Aorta (tissue), 5 donors: ENCODE measurements around the gene SLC10A7. TPM values are rescaled to one million over a fixed set of nuclear protein-coding genes. Genes with fewer than 3 reads are reported as not detected.
A peak's percentile ranks its signal among the peaks of the same experiment; 100 is the strongest.

Experiments
- ATAC-seq: fragments of 200-7000 bp; cut with Tn5 transposase; one replicate; pipeline ENCODE4 v1.9.1; 2022; ENCODE audit warnings: moderate library complexity; ENCODE audit not compliant: low FRiP score
- DNase-seq, 2 donors: peaks; one replicate each; pipeline ENCODE4 v3.0.0-alpha.2; 2020
- H3K27ac ChIP-seq, 2 donors: one replicate each; pipeline ENCODE4 v1.5.1; 2013; ENCODE audit warnings: low read length in 2 of 2, mild to moderate bottlenecking in 2 of 2, moderate library complexity in 2 of 2, control low read depth in 1 of 2, inconsistent platforms in 1 of 2, low read depth in 1 of 2
- H3K27me3 ChIP-seq, 2 donors: one replicate each; pipeline ENCODE4 v1.6.1; 2013; ENCODE audit warnings: control low read depth in 1 of 2, low read length in 1 of 2, mild to moderate bottlenecking in 1 of 2, moderate library complexity in 1 of 2; ENCODE audit not compliant: insufficient read depth in 2 of 2, control insufficient read depth in 1 of 2
- H3K36me3 ChIP-seq, 2 donors: one replicate each; pipeline ENCODE4 v1.6.1; 2013; ENCODE audit warnings: control low read depth in 1 of 2, low read length in 1 of 2, mild to moderate bottlenecking in 1 of 2; ENCODE audit not compliant: insufficient read depth in 2 of 2, control insufficient read depth in 1 of 2
- H3K4me1 ChIP-seq, 2 donors: one replicate each; pipeline ENCODE4 v1.6.1; 2013; ENCODE audit warnings: low read length in 2 of 2, control low read depth in 1 of 2, mild to moderate bottlenecking in 1 of 2, moderate library complexity in 1 of 2; ENCODE audit not compliant: insufficient read depth in 2 of 2, control insufficient read depth in 1 of 2
- H3K4me3 ChIP-seq, 2 donors: one replicate each; pipeline ENCODE4 v1.5.1; 2013; ENCODE audit warnings: low read length in 2 of 2, control low read depth in 1 of 2, mild to moderate bottlenecking in 1 of 2
- H3K9me3 ChIP-seq: one replicate; pipeline ENCODE4 v1.6.1; 2013; ENCODE audit warnings: mild to moderate bottlenecking, low read length; ENCODE audit not compliant: control insufficient read depth
- WGBS, 2 donors: extraction: QIAGEN DNeasy Blood & Tissue Kit; methylation state at CpG; one replicate each; pipeline ENCODE4 v1.1.7; 2013; 5-methylcytosine and 5-hydroxymethylcytosine counted together
- intact Hi-C, 2 donors: fragments of 100-400 bp; cut with DNase I; formaldehyde crosslinking; loops; one replicate each; pipeline versions ENCODE4 v1.14.2 to v1.15.0; 2022
- polyA plus RNA-seq, 2 donors: library from polyadenylated mRNA; stranded (reverse); fragments of 200-250 nt; gene quantifications; one replicate each; pipeline ENCODE4 v1.2.3, GENCODE V29; 2013
- total RNA-seq, 2 donors: library from RNA; stranded (reverse); fragmentation: NEBNext Ultra II Directional; extraction: Animal tissue kit (Norgen Biotek cat#: 25700); gene quantifications; one replicate each; pipeline ENCODE4 v1.2.1, GENCODE V29; 2021
- donor health status: healthy with polysubstance abuse.
- donor health status: Bipolar disorder and iron deficiency.
- donor health status: DM: no; HTN: no; CAD: no.
- donor health status: DM: no; HTN: no; CAD: no.
- donor health status: DM: yes; HTN: yes; CAD: no.

SLC10A7 gene
- total and polyA plus RNA-seq, 4 donors, result 3.3 to 18.8 (median 10.3) TPM

- ATAC-seq (no peak), DNase-seq (no peak)
- no peaks in the 10 kb centered on the region for H3K36me3 ChIP-seq
- H3K9me3 ChIP-seq, result no peaks in the 10 kb centered on the region
- H3K27ac ChIP-seq, result no peak overlapping the region
- peaks cover 0 to 3% of the 10 kb centered on the region in 2 donors for H3K4me1 ChIP-seq
- 51 to 53% methylated on average over 4 of the region's 4 CpGs for WGBS, 2 donors
- H3K4me3 ChIP-seq, result no peak overlapping the region
- H3K27me3 ChIP-seq, result no peaks in the 10 kb centered on the region
- intact Hi-C loops, result no loop called here
Measured at GRCh38 chr4:146334862-146335449, 186.8 kb downstream of the SLC10A7 start.

GRCh38 chr4:146333895-146334262 lies 187.9 kb downstream of the SLC10A7 start:
- Histone ChIP-seq H3K9me3 (no peaks in the 10 kb centered on the region), H3K4me3 (no peak overlapping the region), H3K36me3 (no peaks in the 10 kb centered on the region), H3K27ac (no peak overlapping the region), H3K27me3 (no peaks in the 10 kb centered on the region), H3K4me1 (peaks cover 0 to 3% of the 10 kb centered on the region in 2 donors)
- WGBS, 2 donors, result 87 to 93% methylated on average over 2 of the region's 2 CpGs
- no peak for ATAC-seq
- intact Hi-C loops, result no loop called here
- DNase-seq, result no peak

- H3K4me3 ChIP-seq, result no peak overlapping the region
- no peak for DNase-seq
- no peaks in the 10 kb centered on the region for H3K9me3 ChIP-seq
- no peaks in the 10 kb centered on the region for H3K36me3 ChIP-seq
- peaks cover 0 to 3% of the 10 kb centered on the region in 2 donors for H3K4me1 ChIP-seq
- 78 to 87% methylated on average over 4 of the region's 4 CpGs for WGBS, 2 donors
- H3K27me3 ChIP-seq, result no peaks in the 10 kb centered on the region
- no peak overlapping the region for H3K27ac ChIP-seq
- no peak for ATAC-seq
- intact Hi-C loops, result no loop called here
Measured at GRCh38 chr4:146333187-146333894, 188.4 kb downstream of the SLC10A7 start.

DNA sequence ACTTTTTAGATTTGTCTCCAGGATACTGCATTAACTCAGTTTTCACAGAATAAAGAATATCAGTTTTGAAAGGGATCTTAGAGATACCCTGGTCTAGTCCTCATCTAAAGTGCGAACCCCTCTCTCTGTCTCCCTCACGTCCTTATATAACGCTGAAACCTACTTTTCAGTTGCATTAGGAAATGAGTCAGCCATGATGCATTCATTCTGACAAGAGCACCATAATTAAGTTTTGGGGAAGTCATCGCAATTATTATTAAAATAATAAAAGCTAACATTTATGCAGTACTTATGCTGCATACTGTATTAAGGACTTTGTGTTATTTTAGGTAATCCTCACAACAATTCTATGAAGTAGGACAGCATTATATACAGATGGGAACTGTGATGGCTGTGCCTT lies 191.3 kb downstream of the SLC10A7 start:
- no peak for ATAC-seq
- 90 to 96% methylated on average over 4 of the region's 4 CpGs for WGBS, 2 donors
- no peaks in the 10 kb centered on the region for H3K27me3 ChIP-seq
- H3K36me3 ChIP-seq, result no peaks in the 10 kb centered on the region
- no peaks in the 10 kb centered on the region for H3K9me3 ChIP-seq
- no peak overlapping the region for H3K27ac ChIP-seq
- intact Hi-C loops, result no loop called here
- no peak for DNase-seq
- H3K4me3 ChIP-seq, result no peak overlapping the region
- H3K4me1 ChIP-seq, result peaks cover 0 to 3% of the 10 kb centered on the region in 2 donors

DNA sequence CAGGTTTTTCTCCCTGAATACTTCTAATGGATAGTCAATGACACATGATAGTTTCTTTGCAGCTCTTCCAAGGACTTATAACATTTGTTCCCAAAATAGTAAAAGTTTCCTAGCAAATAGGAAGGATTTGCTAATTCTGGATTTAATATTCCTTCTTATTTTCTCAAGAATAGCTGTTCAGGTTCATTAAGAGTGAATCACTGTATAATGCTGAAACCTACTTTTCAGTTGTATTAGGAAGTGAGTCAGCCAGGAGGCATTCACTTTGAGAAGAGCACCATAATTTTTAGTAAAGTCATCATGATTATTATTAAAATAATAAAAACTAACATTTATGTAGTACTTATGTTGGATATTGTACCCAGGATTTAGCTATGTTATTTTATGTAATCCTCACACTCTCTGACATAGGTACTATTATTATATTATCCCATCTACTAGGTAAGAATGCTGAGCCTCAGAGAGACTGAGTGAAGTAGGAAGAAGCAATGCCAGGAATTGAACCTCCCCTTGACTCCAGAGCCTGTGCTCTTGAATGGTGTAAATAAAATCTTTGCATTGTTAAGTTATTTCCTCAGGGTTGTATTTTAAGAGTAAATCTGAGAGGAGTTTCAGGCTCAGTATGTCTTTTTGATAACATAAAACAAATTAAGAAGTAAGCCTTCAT lies 192.6 kb downstream of the SLC10A7 start:
- intact Hi-C loops, result no loop called here
- H3K4me3 ChIP-seq, result no peak overlapping the region
- peaks cover 0 to 2% of the 10 kb centered on the region in 2 donors for H3K36me3 ChIP-seq
- ATAC-seq (no peak), DNase-seq (no peak)
- H3K9me3 ChIP-seq, result no peaks in the 10 kb centered on the region
- H3K4me1 ChIP-seq, result peaks cover 0 to 3% of the 10 kb centered on the region in 2 donors
- no peak overlapping the region for H3K27ac ChIP-seq
- H3K27me3 ChIP-seq, result no peaks in the 10 kb centered on the region

DNA sequence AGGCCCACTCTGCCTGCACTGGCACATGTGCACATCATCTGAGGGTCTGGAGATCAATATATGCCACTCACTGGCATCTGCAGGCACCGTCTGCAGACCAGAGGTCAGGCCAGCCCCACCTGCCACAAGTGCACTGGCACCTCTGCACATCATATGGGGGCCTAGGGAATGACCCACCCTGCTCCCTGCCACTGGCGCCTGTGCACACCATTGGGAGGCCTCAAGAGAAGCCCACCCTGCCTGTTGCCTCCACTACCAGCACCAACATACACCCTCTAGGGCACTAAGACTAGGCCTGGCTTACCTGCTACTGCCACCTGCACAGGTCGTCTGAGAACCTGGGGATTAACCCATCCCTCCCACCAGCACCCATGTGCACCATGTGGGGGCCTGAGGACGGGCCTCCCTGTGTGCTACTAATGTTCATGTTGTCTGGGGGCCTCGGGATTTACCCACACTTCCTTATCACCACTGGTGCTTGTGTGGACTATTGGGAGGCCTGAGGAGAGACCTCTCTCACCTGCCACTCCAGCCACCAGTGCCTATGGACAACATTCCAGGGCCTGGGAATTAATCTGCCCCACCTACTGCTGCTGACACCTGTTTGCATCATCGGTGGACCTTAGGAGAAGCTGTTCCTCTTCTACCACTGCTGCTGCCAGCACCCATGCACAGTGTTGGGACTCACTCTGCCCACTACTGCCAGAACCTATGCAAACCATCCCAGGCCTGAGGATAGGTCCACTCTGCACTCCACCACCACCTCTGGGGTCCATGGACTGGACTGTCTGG lies 193.7 kb downstream of the SLC10A7 start:
- peak; percentile 31 to 35 for DNase-seq
- 93 to 95% methylated on average over 6 of the region's 6 CpGs for WGBS, 2 donors
- Histone ChIP-seq H3K4me3 (no peak overlapping the region), H3K36me3 (peaks cover 0 to 2% of the 10 kb centered on the region in 2 donors), H3K27ac (no peak overlapping the region), H3K4me1 (no peaks in the 10 kb centered on the region), H3K9me3 (no peaks in the 10 kb centered on the region), H3K27me3 (no peaks in the 10 kb centered on the region)
- ATAC-seq, result peak; percentile 33
- intact Hi-C loops, result no loop called here

DNA sequence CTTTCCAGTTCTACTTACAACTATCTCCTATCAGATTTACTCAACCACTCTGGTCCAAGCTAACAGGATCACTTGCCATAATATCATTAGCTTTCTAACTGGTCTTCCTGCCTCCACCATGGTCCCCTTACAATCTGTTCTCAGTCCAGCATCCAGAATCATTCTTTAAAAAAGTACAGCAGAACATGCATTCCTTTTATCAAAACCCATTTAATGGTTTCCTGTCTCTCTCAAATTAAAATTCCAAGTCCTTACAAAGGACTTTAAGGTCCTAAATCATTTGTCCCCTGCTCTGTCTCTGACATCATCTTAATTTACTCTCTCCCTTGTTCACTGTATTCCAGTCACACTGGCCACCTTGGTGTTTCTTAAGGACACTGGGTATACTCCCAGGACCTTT lies 202.8 kb downstream of the SLC10A7 start:
- DNase-seq (no peak), ATAC-seq (no peak)
- intact Hi-C loops, result no loop called here
- no peaks in the 10 kb centered on the region for H3K9me3 ChIP-seq
- no peaks in the 10 kb centered on the region for H3K36me3 ChIP-seq
- H3K27ac ChIP-seq, result no peak overlapping the region
- H3K4me1 ChIP-seq, result no peaks in the 10 kb centered on the region
- no peaks in the 10 kb centered on the region for H3K27me3 ChIP-seq
- no peak overlapping the region for H3K4me3 ChIP-seq

DNA sequence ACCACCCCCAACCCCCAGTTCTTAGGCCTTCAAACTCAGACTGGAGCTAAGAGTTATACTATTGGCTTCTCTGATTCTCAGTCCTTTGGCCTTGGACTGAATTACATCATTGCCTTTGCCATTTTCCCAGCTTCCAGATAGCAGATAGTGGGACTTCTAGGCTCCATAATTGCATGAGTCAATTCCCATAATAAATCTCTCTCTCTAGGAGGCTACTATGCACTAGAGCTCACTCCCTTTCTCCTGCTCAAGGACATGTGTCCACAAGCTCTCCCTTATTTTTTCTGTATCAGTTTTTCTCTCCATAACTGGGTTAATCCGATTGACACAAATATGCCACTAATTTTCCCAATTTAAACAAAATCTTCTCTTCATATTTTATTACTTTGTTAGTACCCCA lies 204.0 kb downstream of the SLC10A7 start:
- intact Hi-C loops, result no loop called here
- H3K27me3 ChIP-seq, result no peaks in the 10 kb centered on the region
- DNase-seq, result no peak
- no peaks in the 10 kb centered on the region for H3K4me1 ChIP-seq
- no peaks in the 10 kb centered on the region for H3K9me3 ChIP-seq
- WGBS, 2 donors, result 91 to 98% methylated on average over 1 of the region's 1 CpG
- no peak overlapping the region for H3K27ac ChIP-seq
- no peak for ATAC-seq
- H3K36me3 ChIP-seq, result no peaks in the 10 kb centered on the region
- H3K4me3 ChIP-seq, result no peak overlapping the region
